Tibial nerve (tissue), 4 donors: ENCODE data around the gene FBXO4. TPM values are rescaled to one million over a fixed set of nuclear protein-coding genes. Genes with fewer than 3 reads are reported as not detected.
A peak's percentile ranks its signal among the peaks of the same experiment; 100 is the strongest.

ENCODE experiments used
- DNase-seq, 2 donors: peaks; one replicate each; pipeline ENCODE4 v3.0.0-alpha.2; 2019; ENCODE audit warnings: low spot score in 2 of 2
- H3K27ac ChIP-seq, 4 donors: fragments of 200-600 bp; sonication (generic) in 3 of 4; one replicate each; pipeline ENCODE4 v1.5.1; 2017 to 2019; ENCODE audit warnings: mild to moderate bottlenecking in 1 of 4
- H3K27me3 ChIP-seq, 2 donors: fragments of 200-600 bp; sonication (generic) in 1 of 2; one replicate each; pipeline versions ENCODE4 v1.5.1 to v1.6.0; 2017 to 2019
- H3K36me3 ChIP-seq, 3 donors: fragments of 200-600 bp; sonication (generic); one replicate each; pipeline ENCODE4 v1.5.1; 2018 to 2019
- H3K4me1 ChIP-seq, 4 donors: fragments of 200-600 bp; sonication (generic) in 3 of 4; one replicate each; pipeline ENCODE4 v1.5.1; 2017 to 2019
- H3K4me3 ChIP-seq, 4 donors: fragments of 200-600 bp; sonication (generic) in 3 of 4; one replicate each; pipeline ENCODE4 v1.5.1; 2017 to 2019; ENCODE audit warnings: mild to moderate bottlenecking in 1 of 4, moderate library complexity in 1 of 4
- H3K9me3 ChIP-seq, 4 donors: fragments of 200-600 bp; sonication (generic) in 3 of 4; one replicate each; pipeline ENCODE4 v1.5.1; 2017 to 2019
- CTCF ChIP-seq, 5 experiments: fragments of 200-600 bp in 3 of 5; fragments of 450-650 bp in 2 of 5; sonication (generic) in 3 of 5; IDR thresholded peaks; one replicate each; pipeline ENCODE4 v1.5.1; 2016 to 2019; ENCODE audit warnings: antibody characterized with exemption in 5 of 5, mild to moderate bottlenecking in 3 of 5, moderate library complexity in 2 of 5
- EP300 ChIP-seq, 2 donors: sonication (generic); formaldehyde crosslinking; IDR thresholded peaks; one replicate each; pipeline ENCODE4 v1.6.1; 2017; ENCODE audit warnings: antibody characterized with exemption in 2 of 2, mild to moderate bottlenecking in 1 of 2
- POLR2A ChIP-seq, 2 donors: fragments of 450-650 bp; IDR thresholded peaks; one replicate each; pipeline ENCODE4 v1.6.1; 2017; ENCODE audit warnings: antibody characterized with exemption in 2 of 2, mild to moderate bottlenecking in 2 of 2, moderate library complexity in 2 of 2
- WGBS, 2 donors: methylation state at CpG; one replicate each; pipeline ENCODE4 v1.1.5; 2018; 5-methylcytosine and 5-hydroxymethylcytosine counted together
- total RNA-seq, 4 donors: library from RNA; depleted of rRNA; stranded (reverse); fragments of >200 nt; gene quantifications; one replicate each; pipeline ENCODE4 v1.1.0, GENCODE V29; 2016

FBXO4 gene
- total RNA-seq, 4 donors from 2014 or later = 17.0 to 23.5 (median 20.2) TPM

DNA sequence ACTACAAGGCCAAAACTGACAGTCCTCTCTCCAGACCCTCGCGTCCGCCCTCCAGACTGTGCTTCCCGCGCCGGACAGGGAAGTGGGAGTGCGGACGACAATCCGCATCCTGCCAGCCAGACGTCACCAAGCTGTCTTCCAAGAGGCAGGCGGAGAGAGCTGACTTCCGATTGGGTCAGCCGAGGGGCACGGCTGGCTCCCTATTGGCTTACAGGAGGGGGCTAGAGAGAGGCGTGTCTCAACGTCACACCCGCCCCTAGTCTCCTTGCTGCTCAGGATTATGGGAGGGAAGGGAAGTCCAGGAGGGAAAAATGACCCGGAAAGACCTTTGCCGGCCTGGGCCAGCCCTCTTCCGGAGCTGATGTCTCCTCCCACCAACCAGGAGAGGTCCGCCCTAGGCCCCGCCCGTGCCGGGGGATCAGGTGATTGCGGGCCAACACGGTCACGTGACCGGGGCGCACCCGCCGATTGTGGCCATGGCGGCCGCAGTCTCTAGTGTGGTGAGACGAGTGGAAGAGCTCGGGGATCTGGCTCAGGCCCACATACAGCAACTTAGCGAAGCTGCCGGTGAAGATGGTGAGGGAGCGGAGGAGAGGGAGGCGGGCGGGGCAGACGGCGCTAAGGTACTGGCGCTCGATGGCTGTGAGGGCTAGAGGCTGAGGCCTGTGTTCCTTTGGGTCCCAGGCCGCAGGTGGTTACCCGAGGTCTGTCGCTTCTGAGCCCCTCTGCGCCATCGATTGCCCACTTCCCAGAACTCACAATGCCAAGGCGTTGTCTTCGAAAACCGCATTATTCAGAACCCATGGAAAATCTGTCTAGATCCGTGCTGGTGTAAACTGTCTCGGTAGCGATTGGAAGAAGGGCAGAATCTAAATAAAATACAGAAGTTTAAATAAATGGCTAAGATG, 20.9 kb upstream of the FBXO4 start, which contains the start of gene RIMOC1:
RIMOC1 (plus strand) TSS at position 453 of the 908 bp plus-strand sequence; CDS start at position 477, 24 bp downstream.
- DNase-seq = peak; percentile 95 to 97
- TF ChIP-seq POLR2A (IDR thresholded peaks at IDR 0.05) (peak; percentile 90 to 91), EP300 (IDR thresholded peaks at IDR 0.05) (peak; percentile 95 to 99), CTCF (IDR thresholded peaks at IDR 0.05) (peak in 1 of 5 experiments; percentile 44)
- H3K27me3 ChIP-seq = no peaks in the 10 kb centered on the region

DNA sequence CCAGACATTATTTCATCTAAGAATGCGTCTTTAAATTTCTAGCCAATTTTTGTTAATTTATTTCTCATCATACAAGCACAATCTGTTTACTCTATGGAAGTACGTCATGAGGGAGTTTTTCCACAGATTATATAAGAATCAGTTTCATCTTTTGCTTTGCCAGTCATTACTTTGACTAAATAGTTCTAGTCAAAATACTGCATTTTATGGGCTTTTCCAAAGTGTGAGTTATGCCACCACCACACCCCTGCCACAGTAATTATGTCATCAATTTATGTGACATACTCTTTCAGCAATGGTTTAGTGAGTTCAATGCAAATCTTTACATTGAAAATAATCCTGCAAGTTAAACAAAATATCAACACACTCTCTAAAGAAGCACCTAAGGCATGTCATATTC, 18.9 kb upstream of the FBXO4 start:
- 77 to 84% methylated on average over 2 of the region's 2 CpGs for WGBS, 2 donors
- Histone ChIP-seq H3K9me3 (no peaks in the 10 kb centered on the region), H3K27me3 (no peaks in the 10 kb centered on the region), H3K4me1 (peaks cover 0 to 36% (median 10%) of the 10 kb centered on the region in 4 donors), H3K36me3 (peaks cover 5 to 36% (median 8%) of the 10 kb centered on the region in 3 donors), H3K4me3 (no peak overlapping the region), H3K27ac (no peak overlapping the region)
- DNase-seq = no peak
- TF ChIP-seq EP300 (IDR thresholded peaks at IDR 0.05) = no peak
- TF ChIP-seq CTCF (IDR thresholded peaks at IDR 0.05) = no peak
- no peak for TF ChIP-seq POLR2A (IDR thresholded peaks at IDR 0.05)

More for the DNA sequence above, 20.9 kb upstream of the FBXO4 start, which contains the start of gene RIMOC1:
- Histone ChIP-seq H3K9me3 (no peaks in the 10 kb centered on the region), H3K27ac (peak within 1 kb of the TSS; percentile 84 to 97 (median 92)), H3K36me3 (peaks cover 3 to 17% (median 4%) of the 10 kb centered on the region in 3 donors), H3K4me1 (peaks cover 0 to 36% (median 10%) of the 10 kb centered on the region in 4 donors), H3K4me3 (peak within 1 kb of the TSS; percentile 64 to 93 (median 68))
- 1% methylated on average over 19 to 50 of the region's 55 CpGs for WGBS, 2 donors

GRCh38 chr5:41908374-41909079, 16.6 kb upstream of the FBXO4 start:
- H3K9me3 ChIP-seq = no peaks in the 10 kb centered on the region
- H3K36me3 ChIP-seq = peaks cover 10 to 59% (median 13%) of the 10 kb centered on the region in 3 donors
- no peak overlapping the region for H3K4me3 ChIP-seq
- WGBS, 2 donors = 88 to 93% methylated on average over 4 of the region's 4 CpGs
- no peak for TF ChIP-seq POLR2A (IDR thresholded peaks at IDR 0.05)
- TF ChIP-seq EP300 (IDR thresholded peaks at IDR 0.05) = no peak
- no peak for TF ChIP-seq CTCF (IDR thresholded peaks at IDR 0.05)
- H3K4me1 ChIP-seq = peaks cover 0 to 29% (median 10%) of the 10 kb centered on the region in 4 donors
- H3K27me3 ChIP-seq = no peaks in the 10 kb centered on the region
- DNase-seq = no peak
- no peak overlapping the region for H3K27ac ChIP-seq

DNA sequence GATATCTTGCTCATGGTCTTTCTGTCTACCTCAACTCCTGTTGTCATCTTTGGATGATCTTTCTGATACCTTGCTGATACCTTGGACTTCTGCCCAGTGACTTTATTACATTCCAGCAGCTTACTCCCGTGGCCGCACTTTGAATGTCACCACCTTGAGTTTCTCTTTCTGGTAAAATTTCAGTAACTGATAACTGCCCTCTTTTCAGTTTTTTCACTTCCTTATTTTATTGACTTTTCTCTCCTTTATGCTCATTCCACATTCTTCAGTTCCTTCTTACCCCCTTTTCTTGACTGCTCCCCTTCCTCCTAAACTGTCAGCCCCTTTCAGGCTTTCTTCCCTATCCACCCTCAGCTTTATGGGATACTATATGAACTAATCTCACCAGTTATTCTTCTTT, 7.0 kb upstream of the FBXO4 start:
- no peak for TF ChIP-seq CTCF (IDR thresholded peaks at IDR 0.05)
- TF ChIP-seq EP300 (IDR thresholded peaks at IDR 0.05) = no peak
- no peak for TF ChIP-seq POLR2A (IDR thresholded peaks at IDR 0.05)
- Histone ChIP-seq H3K27me3 (no peaks in the 10 kb centered on the region), H3K4me3 (no peak overlapping the region), H3K4me1 (no peaks in the 10 kb centered on the region), H3K36me3 (peaks cover 0 to 80% (median 0%) of the 10 kb centered on the region in 3 donors), H3K27ac (no peak overlapping the region), H3K9me3 (no peaks in the 10 kb centered on the region)
- no peak for DNase-seq
- 86 to 93% methylated on average over 2 of the region's 2 CpGs for WGBS, 2 donors
